HG02852 (cell line): ENCODE measurements around the gene CEP112.
"Not testable (repeated sequence)": the region's sequence is repeated elsewhere in the genome, so short reads cannot be mapped to it uniquely, and the experiment has no call there.

Source experiments
- ATAC-seq: cut with Tn5 transposase; IDR thresholded peaks from one replicate; pipeline ENCODE4 v1.9.1; 2021; ENCODE audit warnings: mild to moderate bottlenecking, moderate library complexity; ENCODE audit not compliant: unreplicated experiment

Gene CEP112

GRCh38 chr17:65797101-65797500, 394.8 kb downstream of the CEP112 start:
- ATAC-seq, result no peak

- no peak for ATAC-seq
Observed at GRCh38 chr17:65794572-65794971, 397.4 kb downstream of the CEP112 start.

- no peak for ATAC-seq
Observed at GRCh38 chr17:65790241-65790640, 401.7 kb downstream of the CEP112 start.

DNA sequence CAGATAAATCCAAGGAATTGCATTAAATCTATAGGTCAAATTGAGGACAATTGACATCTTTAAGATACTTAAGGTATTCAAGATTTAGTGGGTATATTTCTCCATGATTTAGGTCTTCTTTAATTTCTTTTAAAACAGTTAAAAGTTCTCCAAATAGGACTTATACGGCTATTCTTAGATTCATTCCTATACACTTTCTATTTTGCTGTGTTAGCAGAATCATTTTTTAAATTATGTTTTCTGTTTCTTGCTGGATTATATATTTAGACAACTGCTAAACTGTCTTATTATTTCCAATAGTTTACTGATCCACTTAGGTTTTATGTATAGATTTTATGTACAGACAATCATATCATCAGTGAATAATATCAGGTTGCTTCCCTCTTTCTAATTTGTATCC, 404.4 kb downstream of the CEP112 start:
- no peak for ATAC-seq

GRCh38 chr17:65786479-65786878, 405.5 kb downstream of the CEP112 start:
- no peak for ATAC-seq

- no peak for ATAC-seq
Observed at GRCh38 chr17:65785109-65785508, 406.8 kb downstream of the CEP112 start.

DNA sequence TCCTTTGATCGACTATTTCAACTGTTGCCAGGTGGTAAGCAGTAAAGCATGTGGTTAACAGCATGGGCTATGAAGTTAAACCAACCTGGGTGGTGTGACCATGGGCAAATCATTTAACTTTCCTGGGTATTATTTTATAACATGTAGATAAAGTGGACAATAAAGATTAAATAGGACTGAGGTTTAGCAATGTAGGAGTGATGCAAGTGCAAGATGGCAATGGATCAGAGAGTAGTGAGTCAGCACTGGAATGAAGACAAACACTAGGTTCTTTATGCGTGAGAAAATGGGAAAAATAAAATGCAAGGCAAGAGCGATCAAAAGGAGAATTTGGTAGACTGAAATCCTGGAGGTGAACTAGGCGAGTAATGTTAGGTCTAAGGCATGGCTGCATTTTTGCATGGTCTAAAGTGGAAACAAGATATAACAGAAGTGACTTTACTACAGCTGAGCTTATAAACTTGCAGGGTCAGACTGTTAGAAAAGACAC, 408.0 kb downstream of the CEP112 start:
- no peak for ATAC-seq

GRCh38 chr17:65782104-65782706, 409.7 kb downstream of the CEP112 start:
- not testable (repeated sequence) for ATAC-seq

GRCh38 chr17:65780111-65780510, 411.8 kb downstream of the CEP112 start:
- no peak for ATAC-seq

- ATAC-seq, result no peak
Observed at GRCh38 chr17:65776890-65777289, 415.0 kb downstream of the CEP112 start.

GRCh38 chr17:65774787-65775186, 417.1 kb downstream of the CEP112 start:
- no peak for ATAC-seq

DNA sequence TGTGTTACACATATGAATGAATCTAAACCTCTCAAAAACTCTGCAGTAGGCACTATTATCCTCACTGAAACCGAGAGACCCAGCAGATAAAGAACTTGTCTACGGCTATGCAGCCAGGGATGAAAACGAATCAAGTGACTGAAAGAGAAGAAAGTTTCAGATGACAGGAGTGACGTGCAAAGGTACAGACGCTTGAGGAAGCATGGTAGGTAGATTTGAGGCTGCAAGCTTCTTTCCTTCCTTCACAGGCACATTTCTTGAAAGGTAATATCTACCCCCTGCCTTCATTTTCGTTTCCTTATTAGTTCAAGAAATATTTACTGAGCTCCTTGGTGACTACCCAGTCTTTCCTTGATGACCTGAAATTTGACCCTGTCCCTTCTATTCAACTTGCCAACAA, 418.9 kb downstream of the CEP112 start:
- no peak for ATAC-seq

DNA sequence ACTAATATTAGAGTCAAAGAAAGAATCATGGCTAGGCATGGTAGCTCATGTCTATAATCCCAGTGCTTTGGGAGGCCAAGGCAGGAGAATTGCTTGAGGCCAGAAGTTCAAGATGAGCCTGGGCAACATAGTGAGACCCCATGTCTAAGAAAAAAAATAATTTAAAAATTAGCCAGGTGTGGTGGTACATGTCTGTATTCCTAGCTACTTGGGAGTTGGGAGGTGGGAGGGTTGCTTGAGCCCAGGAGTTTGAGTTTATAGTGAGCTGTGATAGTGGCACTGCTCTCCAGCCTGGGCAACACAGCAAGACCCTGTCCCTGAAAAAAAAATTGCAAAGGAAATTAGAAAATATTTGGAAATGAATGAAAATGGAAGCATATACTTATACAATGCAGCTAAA, 420.2 kb downstream of the CEP112 start:
- no peak for ATAC-seq

- no peak for ATAC-seq
Observed at GRCh38 chr17:65763786-65764185, 428.1 kb downstream of the CEP112 start.

- no peak for ATAC-seq
Observed at GRCh38 chr17:65762973-65763372, 429.0 kb downstream of the CEP112 start.

GRCh38 chr17:65759532-65759931, 432.4 kb downstream of the CEP112 start:
- ATAC-seq, result no peak

- ATAC-seq, result no peak
Observed at GRCh38 chr17:65756760-65757159, 435.2 kb downstream of the CEP112 start.

GRCh38 chr17:65755799-65756198, 436.1 kb downstream of the CEP112 start:
- ATAC-seq, result no peak

- ATAC-seq, result no peak
Observed at GRCh38 chr17:65754630-65755029, 437.3 kb downstream of the CEP112 start.

GRCh38 chr17:65754081-65754480, 437.9 kb downstream of the CEP112 start:
- ATAC-seq, result no peak

- no peak for ATAC-seq
Observed at GRCh38 chr17:65753348-65753747, 438.6 kb downstream of the CEP112 start.

DNA sequence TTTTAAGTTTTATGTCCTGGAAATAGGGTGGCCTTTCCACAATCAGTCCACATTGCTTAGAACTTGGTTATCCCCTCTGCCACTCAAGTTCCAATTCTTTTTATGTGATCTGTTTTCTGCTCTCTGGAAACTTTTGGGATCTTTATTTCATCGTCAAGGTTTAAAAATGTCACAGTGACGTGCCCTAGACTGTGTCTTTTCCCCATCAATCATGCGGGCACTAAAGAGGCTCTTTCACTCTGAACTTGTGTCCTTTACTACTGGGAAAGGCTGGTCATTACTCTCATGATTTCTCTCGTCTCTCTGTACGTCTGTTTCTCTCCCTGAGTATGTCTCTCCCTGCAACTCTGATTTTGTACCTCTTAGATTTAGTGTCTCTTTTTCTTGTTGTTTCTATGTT, 440.7 kb downstream of the CEP112 start:
- ATAC-seq, result no peak

GRCh38 chr17:65750631-65751115, 441.3 kb downstream of the CEP112 start:
- no peak for ATAC-seq
